ENCODE results near the gene TEX22. TPM values are rescaled to one million over a fixed set of nuclear protein-coding genes. Genes with fewer than 3 reads are reported as not detected.

Gene TEX22
- total and polyA plus RNA-seq, 4 donors: 0.02 to 0.14 (median 0.08) TPM; not detected in 1

DNA sequence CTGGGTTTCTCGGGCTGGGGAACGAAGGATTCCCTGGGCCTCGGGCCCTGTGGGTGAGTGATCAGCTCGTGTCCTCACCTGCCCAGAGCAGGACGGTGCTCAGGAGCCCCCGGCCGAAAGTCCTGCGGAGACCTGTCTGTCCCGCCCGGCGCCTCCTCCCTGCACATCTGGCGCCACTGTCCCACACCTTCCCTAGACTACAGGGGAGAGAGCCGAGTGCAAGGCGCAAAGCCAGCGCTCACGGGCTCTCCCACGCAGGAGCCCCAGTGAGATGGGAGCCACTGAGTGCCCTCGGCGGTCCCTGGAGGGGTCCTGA lies 13.1 kb upstream of the TEX22 start:
- Histone ChIP-seq H3K27ac (ENCODE audit: low read depth in 1 of 2, low read length in 2 of 2) (no peak overlapping the region), H3K36me3 (ENCODE audit: control insufficient read depth in 4 of 4, insufficient read depth in 3 of 4, low read depth in 1 of 4, low read length in 3 of 4) (peaks cover 0 to 21% (median 5%) of the 10 kb centered on the region in 4 donors), H3K4me1 (ENCODE audit: control insufficient read depth in 4 of 4, insufficient read depth in 4 of 4, low read length in 3 of 4) (no peaks in the 10 kb centered on the region), H3K27me3 (ENCODE audit: control insufficient read depth in 4 of 4, insufficient read depth in 4 of 4, low read length in 3 of 4) (no peaks in the 10 kb centered on the region), H3K9me3 (ENCODE audit: control insufficient read depth in 4 of 4, low read length in 3 of 4) (no peaks in the 10 kb centered on the region), H3K4me3 (ENCODE audit: low read depth in 1 of 3, low read length in 3 of 3) (no peak overlapping the region), H3K9ac (ENCODE audit: low read depth in 1 of 2, low read length in 2 of 2) (no peak overlapping the region)
- WGBS: 95% methylated on average over 19 of the region's 19 CpGs
- DNase-seq (ENCODE audit: low spot score): no peak
- TF ChIP-seq, protein P1, sequence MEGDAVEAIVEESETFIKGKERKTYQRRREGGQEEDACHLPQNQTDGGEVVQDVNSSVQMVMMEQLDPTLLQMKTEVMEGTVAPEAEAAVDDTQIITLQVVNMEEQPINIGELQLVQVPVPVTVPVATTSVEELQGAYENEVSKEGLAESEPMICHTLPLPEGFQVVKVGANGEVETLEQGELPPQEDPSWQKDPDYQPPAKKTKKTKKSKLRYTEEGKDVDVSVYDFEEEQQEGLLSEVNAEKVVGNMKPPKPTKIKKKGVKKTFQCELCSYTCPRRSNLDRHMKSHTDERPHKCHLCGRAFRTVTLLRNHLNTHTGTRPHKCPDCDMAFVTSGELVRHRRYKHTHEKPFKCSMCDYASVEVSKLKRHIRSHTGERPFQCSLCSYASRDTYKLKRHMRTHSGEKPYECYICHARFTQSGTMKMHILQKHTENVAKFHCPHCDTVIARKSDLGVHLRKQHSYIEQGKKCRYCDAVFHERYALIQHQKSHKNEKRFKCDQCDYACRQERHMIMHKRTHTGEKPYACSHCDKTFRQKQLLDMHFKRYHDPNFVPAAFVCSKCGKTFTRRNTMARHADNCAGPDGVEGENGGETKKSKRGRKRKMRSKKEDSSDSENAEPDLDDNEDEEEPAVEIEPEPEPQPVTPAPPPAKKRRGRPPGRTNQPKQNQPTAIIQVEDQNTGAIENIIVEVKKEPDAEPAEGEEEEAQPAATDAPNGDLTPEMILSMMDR (IDR thresholded peaks at IDR 0.05; ENCODE audit: low read depth, low read length, missing input control): no peak
- no peak for TF ChIP-seq HNF4G (IDR thresholded peaks at IDR 0.05)
- no peak for TF ChIP-seq HNF4A (conservative IDR thresholded peaks at IDR 0.05)
- TF ChIP-seq, protein P2, sequence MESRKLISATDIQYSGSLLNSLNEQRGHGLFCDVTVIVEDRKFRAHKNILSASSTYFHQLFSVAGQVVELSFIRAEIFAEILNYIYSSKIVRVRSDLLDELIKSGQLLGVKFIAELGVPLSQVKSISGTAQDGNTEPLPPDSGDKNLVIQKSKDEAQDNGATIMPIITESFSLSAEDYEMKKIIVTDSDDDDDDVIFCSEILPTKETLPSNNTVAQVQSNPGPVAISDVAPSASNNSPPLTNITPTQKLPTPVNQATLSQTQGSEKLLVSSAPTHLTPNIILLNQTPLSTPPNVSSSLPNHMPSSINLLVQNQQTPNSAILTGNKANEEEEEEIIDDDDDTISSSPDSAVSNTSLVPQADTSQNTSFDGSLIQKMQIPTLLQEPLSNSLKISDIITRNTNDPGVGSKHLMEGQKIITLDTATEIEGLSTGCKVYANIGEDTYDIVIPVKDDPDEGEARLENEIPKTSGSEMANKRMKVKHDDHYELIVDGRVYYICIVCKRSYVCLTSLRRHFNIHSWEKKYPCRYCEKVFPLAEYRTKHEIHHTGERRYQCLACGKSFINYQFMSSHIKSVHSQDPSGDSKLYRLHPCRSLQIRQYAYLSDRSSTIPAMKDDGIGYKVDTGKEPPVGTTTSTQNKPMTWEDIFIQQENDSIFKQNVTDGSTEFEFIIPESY (IDR thresholded peaks at IDR 0.05): no peak
- TF ChIP-seq TAF1 (conservative IDR thresholded peaks at IDR 0.05): no peak
- TF ChIP-seq FOXA1 (IDR thresholded peaks at IDR 0.05): no peak
- TF ChIP-seq, protein P3, sequence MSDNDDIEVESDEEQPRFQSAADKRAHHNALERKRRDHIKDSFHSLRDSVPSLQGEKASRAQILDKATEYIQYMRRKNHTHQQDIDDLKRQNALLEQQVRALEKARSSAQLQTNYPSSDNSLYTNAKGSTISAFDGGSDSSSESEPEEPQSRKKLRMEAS (IDR thresholded peaks at IDR 0.05): no peak
- no peak for TF ChIP-seq YY1 (IDR thresholded peaks at IDR 0.05)
- TF ChIP-seq JUND (IDR thresholded peaks at IDR 0.05): no peak
- no peak for TF ChIP-seq EGR1 (IDR thresholded peaks at IDR 0.05; ENCODE audit: low read depth in 2 of 2)
- TF ChIP-seq FOXA2 (IDR thresholded peaks at IDR 0.05): no peak
- TF ChIP-seq GABPA (IDR thresholded peaks at IDR 0.05 in 1 of 2, conservative IDR thresholded peaks at IDR 0.05 in 1 of 2): no peak
- TF ChIP-seq, protein P4, sequence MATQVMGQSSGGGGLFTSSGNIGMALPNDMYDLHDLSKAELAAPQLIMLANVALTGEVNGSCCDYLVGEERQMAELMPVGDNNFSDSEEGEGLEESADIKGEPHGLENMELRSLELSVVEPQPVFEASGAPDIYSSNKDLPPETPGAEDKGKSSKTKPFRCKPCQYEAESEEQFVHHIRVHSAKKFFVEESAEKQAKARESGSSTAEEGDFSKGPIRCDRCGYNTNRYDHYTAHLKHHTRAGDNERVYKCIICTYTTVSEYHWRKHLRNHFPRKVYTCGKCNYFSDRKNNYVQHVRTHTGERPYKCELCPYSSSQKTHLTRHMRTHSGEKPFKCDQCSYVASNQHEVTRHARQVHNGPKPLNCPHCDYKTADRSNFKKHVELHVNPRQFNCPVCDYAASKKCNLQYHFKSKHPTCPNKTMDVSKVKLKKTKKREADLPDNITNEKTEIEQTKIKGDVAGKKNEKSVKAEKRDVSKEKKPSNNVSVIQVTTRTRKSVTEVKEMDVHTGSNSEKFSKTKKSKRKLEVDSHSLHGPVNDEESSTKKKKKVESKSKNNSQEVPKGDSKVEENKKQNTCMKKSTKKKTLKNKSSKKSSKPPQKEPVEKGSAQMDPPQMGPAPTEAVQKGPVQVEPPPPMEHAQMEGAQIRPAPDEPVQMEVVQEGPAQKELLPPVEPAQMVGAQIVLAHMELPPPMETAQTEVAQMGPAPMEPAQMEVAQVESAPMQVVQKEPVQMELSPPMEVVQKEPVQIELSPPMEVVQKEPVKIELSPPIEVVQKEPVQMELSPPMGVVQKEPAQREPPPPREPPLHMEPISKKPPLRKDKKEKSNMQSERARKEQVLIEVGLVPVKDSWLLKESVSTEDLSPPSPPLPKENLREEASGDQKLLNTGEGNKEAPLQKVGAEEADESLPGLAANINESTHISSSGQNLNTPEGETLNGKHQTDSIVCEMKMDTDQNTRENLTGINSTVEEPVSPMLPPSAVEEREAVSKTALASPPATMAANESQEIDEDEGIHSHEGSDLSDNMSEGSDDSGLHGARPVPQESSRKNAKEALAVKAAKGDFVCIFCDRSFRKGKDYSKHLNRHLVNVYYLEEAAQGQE (IDR thresholded peaks at IDR 0.05): no peak
- TF ChIP-seq RAD21 (IDR thresholded peaks at IDR 0.05): no peak
- no peak for TF ChIP-seq RXRA (IDR thresholded peaks at IDR 0.05)

DNA sequence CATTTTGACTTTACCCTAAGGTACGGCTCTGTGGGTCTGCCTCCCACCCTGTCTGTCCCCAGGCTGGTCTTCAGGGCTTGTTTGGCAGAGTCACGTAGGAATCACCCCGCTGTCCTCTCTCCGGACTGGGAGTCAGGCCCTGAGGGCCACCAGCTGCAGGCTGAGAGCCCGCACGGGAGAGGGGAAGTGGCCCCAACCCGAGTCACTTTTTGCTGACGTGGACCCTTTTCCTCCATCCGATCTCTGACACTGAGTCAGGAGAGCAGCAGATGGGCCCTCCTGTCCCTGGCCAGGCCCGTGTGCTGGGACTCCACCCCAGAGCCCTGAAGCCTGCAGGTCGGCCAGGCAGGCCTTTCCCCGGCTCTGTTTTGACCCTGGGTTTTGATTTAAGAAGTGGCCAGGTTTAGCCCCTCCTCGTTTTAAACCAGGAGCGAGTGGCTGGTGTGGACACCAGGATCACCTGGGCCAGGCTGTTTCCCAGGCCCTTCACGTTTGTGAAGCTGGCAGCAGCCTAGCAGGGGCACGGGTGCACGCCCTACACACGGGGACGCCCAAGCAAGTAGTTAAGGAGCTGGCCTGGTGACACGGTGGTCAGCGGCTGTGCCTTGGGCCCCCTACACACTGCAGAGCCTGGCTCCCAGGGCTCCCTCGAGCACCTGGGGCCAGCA lies 12.5 kb upstream of the TEX22 start:
- H3K27ac ChIP-seq (ENCODE audit: low read depth in 1 of 2, low read length in 2 of 2): no peak overlapping the region
- peaks cover 0 to 21% (median 5%) of the 10 kb centered on the region in 4 donors for H3K36me3 ChIP-seq (ENCODE audit: control insufficient read depth in 4 of 4, insufficient read depth in 3 of 4, low read depth in 1 of 4, low read length in 3 of 4)
- no peaks in the 10 kb centered on the region for H3K4me1 ChIP-seq (ENCODE audit: control insufficient read depth in 4 of 4, insufficient read depth in 4 of 4, low read length in 3 of 4)
- H3K9ac ChIP-seq (ENCODE audit: low read depth in 1 of 2, low read length in 2 of 2): no peak overlapping the region
- DNase-seq (ENCODE audit: low spot score): no peak
- 91% methylated on average over 22 of the region's 22 CpGs for WGBS
- H3K4me3 ChIP-seq (ENCODE audit: low read depth in 1 of 3, low read length in 3 of 3): no peak overlapping the region
- no peaks in the 10 kb centered on the region for H3K9me3 ChIP-seq (ENCODE audit: control insufficient read depth in 4 of 4, low read length in 3 of 4)
- H3K27me3 ChIP-seq (ENCODE audit: control insufficient read depth in 4 of 4, insufficient read depth in 4 of 4, low read length in 3 of 4): no peaks in the 10 kb centered on the region
- TF ChIP-seq JUND (IDR thresholded peaks at IDR 0.05): no peak
- TF ChIP-seq SP1 (IDR thresholded peaks at IDR 0.05): no peak
- TF ChIP-seq, protein P1 (IDR thresholded peaks at IDR 0.05; ENCODE audit: low read depth, low read length, missing input control): no peak
- TF ChIP-seq FOXA2 (IDR thresholded peaks at IDR 0.05): no peak
- TF ChIP-seq TAF1 (conservative IDR thresholded peaks at IDR 0.05): no peak
- no peak for TF ChIP-seq GABPA (IDR thresholded peaks at IDR 0.05 in 1 of 2, conservative IDR thresholded peaks at IDR 0.05 in 1 of 2)
- no peak for TF ChIP-seq NR2F2 (IDR thresholded peaks at IDR 0.05)
- TF ChIP-seq, protein P2 (IDR thresholded peaks at IDR 0.05): no peak
- TF ChIP-seq, protein P5, sequence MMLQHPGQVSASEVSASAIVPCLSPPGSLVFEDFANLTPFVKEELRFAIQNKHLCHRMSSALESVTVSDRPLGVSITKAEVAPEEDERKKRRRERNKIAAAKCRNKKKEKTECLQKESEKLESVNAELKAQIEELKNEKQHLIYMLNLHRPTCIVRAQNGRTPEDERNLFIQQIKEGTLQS (IDR thresholded peaks at IDR 0.05): no peak
- no peak for TF ChIP-seq HNF4G (IDR thresholded peaks at IDR 0.05)
- no peak for TF ChIP-seq FOXA1 (IDR thresholded peaks at IDR 0.05)
- no peak for TF ChIP-seq HNF4A (conservative IDR thresholded peaks at IDR 0.05)
- TF ChIP-seq, protein P3 (IDR thresholded peaks at IDR 0.05): no peak

Measured in liver (tissue), 9 donors.